Central memory CD8-positive, alpha-beta T cell (primary cell): ENCODE results near the gene MCU.

Experiments
- ATAC-seq: fragments of 150-1000 bp; cut with Tn5 transposase; replicated peaks from 2 replicates; pipeline ENCODE4 v1.10.0; 2022; ENCODE audit warnings: mild to moderate bottlenecking, moderate FRiP score, moderate number of reproducible peaks; ENCODE audit not compliant: poor library complexity, severe bottlenecking; ENCODE audit errors: extremely low read depth
- DNase-seq, 2 donors: peaks; one replicate each; pipeline ENCODE4 v3.0.0; 2021; ENCODE audit warnings: low spot score in 2 of 2
- H3K27ac Mint-ChIP-seq: one replicate; pipeline ENCODE4 v1.8.0; 2022; ENCODE audit warnings: low read depth, mild to moderate bottlenecking, moderate library complexity, mixed read lengths
- H3K27me3 Mint-ChIP-seq: one replicate; pipeline ENCODE4 v1.8.0; 2022; ENCODE audit warnings: mixed read lengths
- H3K36me3 Mint-ChIP-seq: one replicate; pipeline ENCODE4 v1.8.0; 2022; ENCODE audit warnings: mild to moderate bottlenecking, moderate library complexity, mixed read lengths; ENCODE audit not compliant: insufficient read depth
- H3K4me1 Mint-ChIP-seq: one replicate; pipeline ENCODE4 v1.8.0; 2022; ENCODE audit warnings: mixed read lengths
- H3K4me3 Mint-ChIP-seq: one replicate; pipeline ENCODE4 v1.8.0; 2022; ENCODE audit warnings: mild to moderate bottlenecking, moderate library complexity, mixed read lengths
- H3K9me3 Mint-ChIP-seq: one replicate; pipeline ENCODE4 v1.8.0; 2022; ENCODE audit warnings: mixed read lengths

MCU gene

DNA sequence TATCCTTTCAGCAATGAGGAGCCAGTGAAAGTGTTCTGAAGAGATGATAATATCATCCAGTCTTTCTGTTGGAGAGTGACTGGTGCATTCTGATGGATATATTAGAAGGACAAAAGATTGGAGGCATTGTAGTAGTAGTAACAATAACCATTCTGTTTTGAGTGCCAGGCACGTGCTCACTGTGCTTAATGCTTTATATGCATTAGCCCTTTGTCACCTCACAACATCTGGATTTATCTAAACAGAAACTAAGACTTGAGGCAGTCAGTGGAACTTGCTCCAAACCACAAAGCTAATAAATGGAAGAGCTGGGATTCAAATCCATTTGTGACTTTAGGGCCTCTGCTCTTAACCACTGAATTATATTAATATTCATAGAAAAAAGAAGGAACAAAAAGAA is 117.1 kb downstream of the MCU start:
- Mint-ChIP-seq H3K36me3 (peaks cover 2% of the 10 kb centered on the region), H3K27me3 (no peaks in the 10 kb centered on the region), H3K4me1 (peaks cover 4% of the 10 kb centered on the region), H3K27ac (peak overlapping the region; percentile 1), H3K4me3 (no peak overlapping the region), H3K9me3 (no peaks in the 10 kb centered on the region)
- DNase-seq (no peak), ATAC-seq (no peak)

- H3K4me1 Mint-ChIP-seq, result peaks cover under 1% of the 10 kb centered on the region
- ATAC-seq, result no peak
Measured at GRCh38 chr10:72810976-72811375, 119.0 kb downstream of the MCU start.

GRCh38 chr10:72812415-72812752 is 120.4 kb downstream of the MCU start:
- Mint-ChIP-seq H3K27ac (no peak overlapping the region), H3K4me3 (no peak overlapping the region), H3K9me3 (no peaks in the 10 kb centered on the region), H3K27me3 (no peaks in the 10 kb centered on the region), H3K36me3 (peaks cover 2% of the 10 kb centered on the region), H3K4me1 (no peaks in the 10 kb centered on the region)
- ATAC-seq (no peak), DNase-seq (no peak)

More at GRCh38 chr10:72810976-72811375, 119.0 kb downstream of the MCU start:
- peaks cover 2% of the 10 kb centered on the region for H3K36me3 Mint-ChIP-seq
- H3K27me3 Mint-ChIP-seq, result no peaks in the 10 kb centered on the region
- H3K9me3 Mint-ChIP-seq, result no peaks in the 10 kb centered on the region
- no peak for DNase-seq
- H3K27ac Mint-ChIP-seq, result no peak overlapping the region
- no peak overlapping the region for H3K4me3 Mint-ChIP-seq

GRCh38 chr10:72812753-72813430 is 120.9 kb downstream of the MCU start:
- no peak for DNase-seq
- H3K27ac Mint-ChIP-seq, result no peak overlapping the region
- H3K9me3 Mint-ChIP-seq, result no peaks in the 10 kb centered on the region
- no peak overlapping the region for H3K4me3 Mint-ChIP-seq
- peaks cover 2% of the 10 kb centered on the region for H3K36me3 Mint-ChIP-seq
- peaks cover under 1% of the 10 kb centered on the region for H3K4me1 Mint-ChIP-seq
- no peaks in the 10 kb centered on the region for H3K27me3 Mint-ChIP-seq
- no peak for ATAC-seq

DNA sequence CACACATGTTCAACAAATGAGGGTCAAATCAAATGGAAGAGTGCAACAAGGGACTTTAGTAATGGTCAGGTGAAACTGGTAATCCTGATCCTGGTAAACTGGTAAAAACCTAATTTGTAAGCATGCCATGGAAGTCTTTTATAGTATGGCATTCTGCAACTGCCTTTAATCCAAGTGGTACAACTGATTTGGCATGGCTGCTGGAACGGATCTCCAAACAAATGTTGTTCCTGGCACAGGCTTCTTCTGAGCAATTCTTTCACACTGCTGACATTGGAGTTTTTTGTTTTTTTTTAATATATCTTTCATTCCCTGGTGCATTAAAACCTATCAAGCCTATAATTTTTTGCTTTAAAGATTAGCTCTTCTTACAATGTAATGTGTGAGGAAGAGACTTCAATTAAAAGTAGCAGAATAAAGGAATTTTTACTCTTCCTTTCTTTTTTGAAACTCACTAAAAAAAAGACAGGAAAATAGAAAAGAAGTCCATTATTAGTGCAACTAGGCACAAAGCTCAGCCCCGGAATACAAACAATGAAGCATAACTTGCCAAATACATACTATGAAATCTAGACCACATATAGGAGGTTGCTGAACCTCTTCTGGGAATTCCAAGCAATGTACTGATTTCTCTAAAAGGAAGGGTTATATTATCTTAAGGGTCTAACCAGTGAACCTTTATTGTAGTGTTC is 122.3 kb downstream of the MCU start:
- H3K9me3 Mint-ChIP-seq, result no peaks in the 10 kb centered on the region
- H3K4me3 Mint-ChIP-seq, result no peak overlapping the region
- no peak for DNase-seq
- no peak for ATAC-seq
- H3K27ac Mint-ChIP-seq, result no peak overlapping the region
- peaks cover 12% of the 10 kb centered on the region for H3K4me1 Mint-ChIP-seq
- H3K36me3 Mint-ChIP-seq, result peaks cover 2% of the 10 kb centered on the region
- no peaks in the 10 kb centered on the region for H3K27me3 Mint-ChIP-seq

- no peak for ATAC-seq
Measured at GRCh38 chr10:72816565-72816964, 124.6 kb downstream of the MCU start.

DNA sequence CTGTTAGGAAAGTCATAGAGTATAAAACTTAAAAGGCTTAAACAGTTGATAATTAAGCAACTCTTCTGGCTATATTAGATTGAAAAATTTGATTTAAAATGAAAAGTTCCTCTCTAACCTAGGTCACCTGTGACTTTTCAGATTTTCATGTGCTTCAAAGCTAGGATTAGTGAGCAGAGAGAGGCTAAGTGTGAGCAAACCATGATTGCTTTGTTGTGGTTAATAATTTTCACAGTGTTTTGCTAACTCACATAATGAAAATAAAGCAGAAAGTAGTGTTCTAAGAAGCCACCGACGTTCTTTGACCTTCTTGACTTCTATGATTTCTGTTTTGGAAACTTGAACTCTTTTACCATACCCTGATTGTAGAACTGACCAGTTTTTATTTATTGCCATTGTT is 126.1 kb downstream of the MCU start:
- peak; percentile 54 for ATAC-seq
- no peak for DNase-seq
- no peaks in the 10 kb centered on the region for H3K9me3 Mint-ChIP-seq
- no peaks in the 10 kb centered on the region for H3K27me3 Mint-ChIP-seq
- H3K27ac Mint-ChIP-seq, result peak overlapping the region; percentile 78
- H3K4me1 Mint-ChIP-seq, result peaks cover 12% of the 10 kb centered on the region
- H3K36me3 Mint-ChIP-seq, result no peaks in the 10 kb centered on the region
- H3K4me3 Mint-ChIP-seq, result peak overlapping the region; percentile 9

More at GRCh38 chr10:72816565-72816964, 124.6 kb downstream of the MCU start:
- DNase-seq, result no peak
- H3K27me3 Mint-ChIP-seq, result no peaks in the 10 kb centered on the region
- H3K27ac Mint-ChIP-seq, result no peak overlapping the region
- H3K36me3 Mint-ChIP-seq, result no peaks in the 10 kb centered on the region
- H3K4me1 Mint-ChIP-seq, result peaks cover 12% of the 10 kb centered on the region
- H3K9me3 Mint-ChIP-seq, result no peaks in the 10 kb centered on the region
- no peak overlapping the region for H3K4me3 Mint-ChIP-seq

DNA sequence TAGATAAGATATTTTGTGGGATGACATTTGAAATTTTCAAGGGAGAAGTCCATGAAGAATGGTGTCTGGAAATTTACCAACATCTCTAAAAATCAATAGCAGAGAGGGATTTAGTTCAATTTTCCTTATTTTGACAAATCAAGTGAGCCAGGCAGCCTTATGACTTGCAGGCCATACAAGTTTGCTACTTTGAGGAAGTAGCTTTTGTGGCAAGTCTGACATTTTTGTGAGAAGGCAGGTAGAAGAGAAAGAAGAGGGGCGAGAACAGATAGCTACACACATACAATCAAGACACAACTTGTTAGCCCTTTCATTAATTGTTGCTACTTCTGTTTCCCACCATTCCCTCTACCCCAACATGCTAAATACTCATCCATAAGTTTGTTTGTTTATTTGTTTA is 127.1 kb downstream of the MCU start:
- no peak for DNase-seq
- Mint-ChIP-seq H3K27ac (no peak overlapping the region), H3K4me3 (no peak overlapping the region), H3K36me3 (no peaks in the 10 kb centered on the region), H3K9me3 (no peaks in the 10 kb centered on the region), H3K4me1 (peaks cover 12% of the 10 kb centered on the region), H3K27me3 (no peaks in the 10 kb centered on the region)
- ATAC-seq, result no peak

DNA sequence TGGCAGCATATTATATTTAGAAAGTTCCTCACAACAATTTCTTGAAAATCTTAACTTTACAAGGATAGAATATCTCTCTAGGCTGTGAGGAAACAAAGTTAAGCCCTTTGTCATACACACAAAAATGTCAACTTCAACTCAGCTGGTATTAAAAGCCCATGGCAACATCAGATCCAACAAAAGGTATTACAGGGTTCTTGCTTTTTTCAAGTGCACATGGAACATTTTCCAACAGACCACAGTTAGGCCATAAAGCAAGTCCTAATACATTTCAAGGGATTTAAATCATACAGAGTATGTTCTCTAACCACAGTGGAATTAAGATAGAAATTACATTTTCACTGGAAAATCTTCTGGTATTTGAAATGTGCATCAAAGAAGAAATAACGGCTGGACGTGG is 129.7 kb downstream of the MCU start:
- H3K27me3 Mint-ChIP-seq, result no peaks in the 10 kb centered on the region
- H3K36me3 Mint-ChIP-seq, result no peaks in the 10 kb centered on the region
- H3K4me3 Mint-ChIP-seq, result no peak overlapping the region
- DNase-seq (no peak), ATAC-seq (no peak)
- H3K9me3 Mint-ChIP-seq, result no peaks in the 10 kb centered on the region
- peaks cover 12% of the 10 kb centered on the region for H3K4me1 Mint-ChIP-seq
- no peak overlapping the region for H3K27ac Mint-ChIP-seq

DNA sequence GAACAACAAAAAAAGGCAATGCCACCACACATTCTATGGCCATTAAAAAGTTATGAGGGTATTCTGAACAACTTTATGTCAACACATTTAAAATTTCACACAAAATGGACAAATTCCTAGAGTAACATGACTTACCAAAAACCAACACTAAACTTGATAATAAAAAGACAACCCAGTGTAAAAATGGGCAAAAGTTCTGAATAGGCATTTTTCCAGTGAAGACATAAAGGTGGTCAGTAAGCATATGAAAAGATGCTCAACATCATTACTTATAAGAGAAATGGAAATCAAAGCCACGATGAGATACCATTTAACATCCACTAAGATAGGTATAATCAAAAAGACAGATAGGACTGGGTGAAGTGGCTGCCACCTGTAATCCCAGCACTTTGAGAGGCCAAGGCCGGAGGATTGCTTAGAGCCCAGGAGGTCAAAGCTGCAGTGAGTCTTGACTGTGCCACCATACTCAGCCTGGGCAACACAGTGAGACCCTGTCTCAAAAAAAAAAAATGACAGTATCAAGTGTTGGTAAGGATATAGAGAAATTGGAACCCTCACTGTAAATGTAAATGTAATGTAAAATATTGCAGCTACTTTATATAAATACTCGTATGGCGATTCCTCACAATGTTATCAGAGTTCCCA is 130.5 kb downstream of the MCU start:
- peaks cover 12% of the 10 kb centered on the region for H3K4me1 Mint-ChIP-seq

GRCh38 chr10:72825163-72825562 is 133.2 kb downstream of the MCU start:
- no peaks in the 10 kb centered on the region for H3K4me1 Mint-ChIP-seq
- ATAC-seq, result no peak
- no peak for DNase-seq
- no peaks in the 10 kb centered on the region for H3K36me3 Mint-ChIP-seq
- no peak overlapping the region for H3K4me3 Mint-ChIP-seq
- no peak overlapping the region for H3K27ac Mint-ChIP-seq
- H3K9me3 Mint-ChIP-seq, result no peaks in the 10 kb centered on the region
- H3K27me3 Mint-ChIP-seq, result no peaks in the 10 kb centered on the region

More for the DNA sequence above, 130.5 kb downstream of the MCU start:
- no peak for DNase-seq
- Mint-ChIP-seq H3K4me3 (no peak overlapping the region), H3K27me3 (no peaks in the 10 kb centered on the region), H3K36me3 (no peaks in the 10 kb centered on the region), H3K27ac (no peak overlapping the region), H3K9me3 (no peaks in the 10 kb centered on the region)
- no peak for ATAC-seq

DNA sequence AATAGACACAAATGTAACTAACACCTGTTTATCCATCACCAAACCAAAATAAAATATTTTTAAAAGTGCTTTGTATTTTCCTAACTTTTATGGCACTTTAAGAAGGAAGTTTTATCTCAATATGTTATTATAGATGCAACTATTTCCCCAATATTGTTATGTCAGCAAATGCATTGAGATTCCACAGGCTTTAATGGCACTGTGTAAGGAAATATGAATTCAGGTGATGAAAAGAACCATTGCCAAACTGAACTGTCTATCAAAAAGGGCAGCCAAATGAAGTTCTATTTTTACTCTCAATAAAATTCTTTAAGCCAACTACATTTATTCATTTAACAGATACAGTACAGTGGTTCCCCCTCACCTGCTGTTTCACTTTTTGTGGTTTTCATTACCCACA is 134.4 kb downstream of the MCU start:
- ATAC-seq (no peak), DNase-seq (no peak)
- no peaks in the 10 kb centered on the region for H3K9me3 Mint-ChIP-seq
- no peaks in the 10 kb centered on the region for H3K27me3 Mint-ChIP-seq
- H3K27ac Mint-ChIP-seq, result no peak overlapping the region
- no peaks in the 10 kb centered on the region for H3K4me1 Mint-ChIP-seq
- no peak overlapping the region for H3K4me3 Mint-ChIP-seq
- H3K36me3 Mint-ChIP-seq, result no peaks in the 10 kb centered on the region

DNA sequence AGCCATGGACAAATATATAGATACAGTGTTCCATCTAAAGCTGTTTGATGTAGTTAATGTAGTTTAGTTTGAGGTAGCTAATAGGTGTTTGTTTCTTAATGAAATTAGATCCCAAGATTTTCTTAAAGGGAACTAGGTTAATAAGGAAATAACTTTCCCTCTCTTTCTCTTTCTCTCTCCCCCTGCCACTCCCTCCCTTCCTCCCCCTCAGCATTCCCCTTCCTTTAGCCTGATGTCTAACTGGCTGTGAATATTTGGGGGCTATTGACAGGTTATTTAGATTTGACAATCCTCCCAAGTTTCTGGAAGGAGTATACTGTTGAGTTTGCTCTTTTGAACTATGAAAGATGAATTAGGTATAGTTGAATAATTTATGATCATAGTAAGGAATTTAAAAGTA is 136.4 kb downstream of the MCU start:
- no peaks in the 10 kb centered on the region for H3K36me3 Mint-ChIP-seq
- H3K4me1 Mint-ChIP-seq, result no peaks in the 10 kb centered on the region
- H3K4me3 Mint-ChIP-seq, result no peak overlapping the region
- no peak for ATAC-seq
- no peak overlapping the region for H3K27ac Mint-ChIP-seq
- H3K9me3 Mint-ChIP-seq, result no peaks in the 10 kb centered on the region
- H3K27me3 Mint-ChIP-seq, result no peaks in the 10 kb centered on the region
- DNase-seq, result no peak
